GM19099 (cell line): ENCODE results near the gene STOML1.

ENCODE experiments used
- POLR2A ChIP-seq: IDR thresholded peaks from 3 replicates; pipeline ENCODE4 v1.6.1; 2011; ENCODE audit warnings: low read depth; ENCODE audit not compliant: insufficient read length; ENCODE audit errors: extremely low read depth

Gene STOML1

DNA sequence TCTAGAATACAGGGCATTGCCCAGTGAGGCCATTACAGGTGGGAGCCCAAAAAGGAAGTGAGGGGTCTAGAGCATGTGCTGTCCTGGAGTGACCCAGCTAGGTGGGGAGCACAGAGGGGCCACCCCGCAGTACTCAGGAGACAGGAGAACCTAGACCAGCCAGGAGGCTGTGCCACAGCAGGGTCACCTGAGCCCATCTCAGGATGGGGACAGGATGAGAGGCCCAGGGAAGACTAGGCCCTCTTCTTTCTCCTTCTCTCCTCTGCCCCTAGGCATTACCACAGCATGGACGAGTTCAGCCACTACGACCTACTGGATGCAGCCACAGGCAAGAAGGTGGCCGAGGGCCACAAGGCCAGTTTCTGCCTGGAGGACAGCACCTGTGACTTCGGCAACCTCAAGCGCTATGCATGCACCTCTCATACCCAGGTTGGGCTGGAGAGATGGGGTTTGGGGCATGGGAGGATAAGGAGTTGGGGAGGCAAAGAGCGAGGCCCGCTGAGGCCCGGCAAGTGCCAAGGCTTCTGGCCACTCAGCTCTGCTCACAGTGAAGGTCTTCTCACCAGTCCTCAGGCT is 45.2 kb downstream of the STOML1 start:
- no peak for TF ChIP-seq POLR2A

DNA sequence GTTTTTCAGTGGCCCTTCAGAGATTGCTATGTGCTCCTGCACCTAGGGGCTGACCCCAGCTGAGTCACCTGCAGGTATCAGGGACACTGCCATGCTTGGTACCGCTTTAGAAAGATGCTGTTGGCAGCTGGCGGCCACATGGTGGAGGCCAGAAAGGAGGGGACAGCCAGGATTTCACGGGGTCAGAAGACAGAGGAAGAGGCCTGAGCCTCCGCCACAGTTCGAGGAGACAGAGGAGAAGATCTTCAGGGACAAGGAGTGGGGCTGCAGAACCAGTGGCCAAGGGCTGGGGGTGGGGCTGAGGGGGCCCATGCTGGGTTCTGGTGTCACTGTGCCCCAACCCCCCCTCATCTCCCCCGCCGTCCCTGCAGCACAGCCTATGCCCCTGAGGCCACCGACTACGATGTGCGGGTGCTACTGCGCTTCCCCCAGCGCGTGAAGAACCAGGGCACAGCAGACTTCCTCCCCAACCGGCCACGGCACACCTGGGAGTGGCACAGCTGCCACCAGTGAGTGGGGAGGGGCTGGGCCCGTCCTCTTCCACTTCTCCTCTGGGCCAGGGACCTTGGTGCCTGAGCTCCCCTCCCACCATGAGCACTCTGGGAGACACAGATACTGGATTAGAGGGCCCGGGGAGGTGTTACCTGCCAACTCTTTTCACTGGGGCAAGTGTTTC is 45.9 kb downstream of the STOML1 start:
- no peak for TF ChIP-seq POLR2A

GRCh38 chr15:73945130-73945508 is 47.0 kb downstream of the STOML1 start:
- TF ChIP-seq POLR2A, result no peak

DNA sequence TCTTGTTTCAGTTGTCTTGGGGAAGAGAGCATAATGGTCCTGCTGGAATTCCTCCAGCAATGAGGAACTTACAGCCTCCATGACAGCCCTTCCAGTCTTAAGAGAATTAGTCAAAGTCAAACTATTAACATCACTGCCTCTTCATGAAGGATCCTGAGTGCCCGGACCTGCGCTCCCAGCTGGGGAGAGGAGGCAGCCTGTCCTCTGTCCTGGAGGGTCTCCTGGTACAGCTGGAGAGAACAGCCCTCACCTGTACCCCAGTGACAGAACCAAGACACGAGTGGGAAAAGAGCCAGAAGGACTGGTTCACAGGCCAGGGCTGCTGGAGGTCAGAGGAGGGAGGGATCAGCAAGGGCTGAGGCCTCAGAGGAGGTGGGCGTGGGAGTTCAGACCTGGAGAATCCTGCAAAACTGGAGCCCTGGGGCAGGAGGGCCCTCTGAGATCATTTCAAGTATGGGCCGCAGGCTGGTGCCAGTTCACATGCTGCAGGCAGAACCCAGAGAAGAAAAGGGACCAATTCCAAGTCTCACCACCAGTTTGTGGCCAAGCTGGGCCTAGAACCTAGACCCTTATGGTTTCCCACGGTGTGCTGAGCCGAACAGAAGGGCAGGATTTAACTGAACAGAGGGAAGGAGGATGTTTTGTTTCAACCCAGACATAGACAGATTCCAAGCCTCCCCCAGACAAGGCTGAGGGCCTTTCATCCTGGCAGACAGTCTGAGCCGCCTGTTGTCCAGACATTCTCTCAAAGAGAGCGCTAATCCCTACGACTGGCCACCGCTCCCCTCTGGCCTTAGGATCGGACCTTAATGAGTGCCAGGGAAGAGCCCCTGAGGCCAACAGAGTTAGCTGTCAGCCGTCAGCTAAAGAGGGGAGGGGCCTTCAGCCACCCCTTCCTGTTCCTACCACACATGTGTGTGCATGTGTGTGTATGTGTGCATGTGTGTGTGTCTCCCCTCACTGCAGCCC is 47.6 kb downstream of the STOML1 start:
- no peak for TF ChIP-seq POLR2A

DNA sequence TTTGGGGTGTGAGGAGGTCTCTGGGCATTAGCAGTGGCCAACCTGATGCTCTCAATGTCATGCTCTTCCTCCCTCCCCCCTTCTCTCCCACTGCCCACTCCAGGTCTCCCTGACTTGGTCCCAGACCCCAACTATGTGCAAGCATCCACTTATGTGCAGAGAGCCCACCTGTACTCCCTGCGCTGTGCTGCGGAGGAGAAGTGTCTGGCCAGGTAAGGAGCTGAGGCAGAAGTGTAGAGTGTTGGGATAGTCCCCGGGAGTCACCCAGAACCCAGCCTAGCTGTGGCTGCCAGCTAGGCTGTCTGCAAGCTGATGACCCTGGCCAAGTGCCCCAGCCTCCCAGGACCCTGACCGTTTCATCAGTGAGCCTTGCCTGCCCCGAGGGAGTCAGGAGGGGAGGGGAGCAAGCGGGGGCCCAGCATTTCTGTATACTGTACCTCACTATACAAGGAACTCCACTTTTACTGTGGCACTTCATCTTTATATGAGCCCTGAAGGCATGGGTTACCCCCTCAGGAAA is 49.3 kb downstream of the STOML1 start:
- no peak for TF ChIP-seq POLR2A

GRCh38 chr15:73941871-73942635 is 50.0 kb downstream of the STOML1 start:
- TF ChIP-seq POLR2A, result no peak

DNA sequence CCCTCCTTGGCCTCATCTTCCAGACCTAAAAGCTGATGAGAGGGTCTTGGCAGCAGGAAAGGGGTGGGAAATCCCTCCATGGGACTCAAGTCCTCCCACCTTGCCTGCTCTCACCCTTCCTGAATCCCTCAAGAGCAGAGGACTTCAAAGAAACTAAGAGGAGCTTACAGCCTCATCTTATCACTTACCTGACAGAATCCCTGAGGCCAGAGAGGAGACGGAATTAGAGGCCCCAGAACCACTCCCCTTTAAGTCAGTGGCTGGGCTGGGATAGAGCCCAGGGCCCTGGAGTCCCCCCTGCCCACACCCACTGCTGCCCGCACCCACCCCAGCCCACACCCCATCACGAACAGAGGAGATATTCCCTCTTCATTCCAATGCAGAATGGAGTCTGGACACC is 50.6 kb downstream of the STOML1 start:
- no peak for TF ChIP-seq POLR2A

GRCh38 chr15:73941044-73941443 is 51.1 kb downstream of the STOML1 start:
- TF ChIP-seq POLR2A, result no peak

DNA sequence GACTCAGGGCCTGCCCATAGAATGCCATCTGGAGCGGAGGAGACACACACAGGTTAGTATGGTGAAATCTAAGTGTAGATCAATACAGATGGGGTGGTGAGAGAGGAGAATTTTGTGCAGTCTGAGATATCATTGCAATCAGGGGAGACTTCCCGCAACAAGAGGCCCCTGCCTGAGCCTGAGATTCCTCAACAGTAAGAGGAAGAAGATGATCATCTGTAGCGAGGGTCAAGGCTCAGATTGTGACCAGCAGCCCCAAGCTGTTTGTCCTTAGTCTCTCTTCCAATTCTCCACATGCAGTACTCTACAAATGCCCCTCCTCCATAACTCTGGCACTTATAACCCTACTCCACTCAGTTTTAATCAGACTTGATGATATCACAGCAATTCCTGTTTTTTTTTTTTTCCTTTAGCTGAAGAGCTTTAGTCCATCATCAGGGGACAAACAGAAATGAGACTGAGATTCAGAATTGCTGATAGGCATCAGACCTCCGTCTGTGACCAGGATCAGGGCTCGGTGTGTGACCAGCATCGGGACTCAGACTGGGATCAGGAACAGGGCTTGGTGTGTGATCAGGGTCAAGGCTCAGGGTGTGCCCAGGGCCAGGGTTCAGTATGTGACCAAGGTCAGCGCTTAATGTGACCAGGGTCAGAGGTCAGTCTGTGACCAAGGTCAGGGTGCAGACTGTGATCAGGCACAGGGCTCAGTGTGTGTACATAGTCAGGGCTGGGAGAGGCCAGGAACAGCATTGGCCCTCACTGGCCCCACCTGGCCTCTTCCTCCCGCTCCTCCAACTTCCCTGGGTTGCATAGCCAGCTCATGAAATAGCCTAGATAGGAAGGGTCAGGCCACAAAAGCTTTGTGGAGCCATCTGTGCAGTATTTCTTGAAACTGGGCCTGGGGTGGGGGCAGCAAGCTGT is 51.8 kb downstream of the STOML1 start:
- TF ChIP-seq POLR2A, result no peak

DNA sequence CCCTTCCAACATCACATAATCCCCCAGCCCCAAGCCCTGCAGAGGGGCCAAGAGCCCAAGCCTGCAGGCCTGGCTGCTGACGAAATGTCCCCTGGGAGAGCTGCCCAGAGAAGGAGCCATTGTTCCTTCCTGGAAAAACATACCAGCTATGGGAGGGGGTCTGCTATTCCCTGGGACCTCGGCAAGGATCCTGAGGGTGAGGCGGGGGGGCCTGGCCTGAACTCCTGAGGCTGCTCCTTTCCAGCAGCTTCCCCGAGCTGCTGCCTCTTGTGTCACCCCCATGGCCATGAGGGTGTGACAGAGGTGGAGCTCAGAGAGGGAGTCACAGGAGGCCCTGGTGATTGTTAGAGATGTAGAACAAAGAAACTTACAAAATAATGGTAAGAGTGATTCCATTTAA is 53.0 kb downstream of the STOML1 start:
- TF ChIP-seq POLR2A, result no peak

DNA sequence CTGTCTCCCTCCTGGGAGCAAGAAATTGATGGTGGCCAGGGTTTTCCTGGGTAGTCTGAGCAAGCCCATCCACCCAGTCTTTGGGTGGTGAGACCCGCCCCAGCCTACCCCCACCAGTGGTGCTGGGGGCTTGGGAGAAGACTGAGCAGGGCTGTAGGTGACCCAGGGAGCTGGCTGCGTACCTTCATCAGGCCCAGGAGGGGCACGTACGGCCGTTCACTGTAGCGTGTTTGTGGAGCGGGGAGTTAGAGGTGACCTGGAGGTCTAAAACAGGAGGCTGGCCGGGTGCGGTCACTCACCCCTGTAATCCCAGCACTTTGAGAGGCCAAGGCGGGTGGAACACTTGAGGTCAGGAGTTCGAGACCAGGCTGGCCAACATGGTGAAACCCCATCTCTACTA is 54.4 kb downstream of the STOML1 start:
- TF ChIP-seq POLR2A, result no peak

GRCh38 chr15:73937296-73937695 is 54.8 kb downstream of the STOML1 start:
- no peak for TF ChIP-seq POLR2A

DNA sequence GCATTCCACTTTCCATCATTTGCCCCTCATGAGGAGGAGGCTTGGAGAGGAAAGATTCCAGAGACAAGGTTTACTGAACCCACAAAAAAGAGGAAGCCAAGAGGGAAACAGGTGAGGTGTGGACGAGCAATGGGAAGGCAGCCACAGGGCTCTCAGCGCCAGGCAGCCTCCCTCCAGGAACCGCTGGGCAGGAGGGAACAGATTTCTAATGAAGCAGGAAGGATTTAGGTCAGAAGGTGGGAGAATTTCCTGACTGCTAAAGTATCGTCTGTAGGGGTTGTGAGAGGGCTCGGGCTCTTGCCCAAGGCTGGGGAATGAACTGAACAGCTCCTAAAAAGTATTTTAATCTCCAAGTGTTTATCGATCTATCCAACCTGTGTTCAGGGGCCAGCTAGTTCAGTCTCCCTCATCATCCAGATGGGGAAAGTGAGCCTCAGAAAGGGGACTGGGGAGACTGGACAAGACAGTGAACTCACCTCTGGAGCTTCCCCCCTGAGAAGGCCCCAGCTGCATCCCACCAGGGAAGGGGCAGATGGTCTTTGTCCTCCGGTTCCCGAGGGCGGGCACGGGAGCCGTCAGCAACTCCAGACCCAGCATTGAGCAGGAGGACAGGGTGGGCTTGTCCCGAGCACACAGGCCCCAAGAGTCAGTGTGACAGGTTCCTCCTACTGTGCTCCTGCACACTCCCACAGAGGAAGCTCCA is 55.4 kb downstream of the STOML1 start:
- no peak for TF ChIP-seq POLR2A

DNA sequence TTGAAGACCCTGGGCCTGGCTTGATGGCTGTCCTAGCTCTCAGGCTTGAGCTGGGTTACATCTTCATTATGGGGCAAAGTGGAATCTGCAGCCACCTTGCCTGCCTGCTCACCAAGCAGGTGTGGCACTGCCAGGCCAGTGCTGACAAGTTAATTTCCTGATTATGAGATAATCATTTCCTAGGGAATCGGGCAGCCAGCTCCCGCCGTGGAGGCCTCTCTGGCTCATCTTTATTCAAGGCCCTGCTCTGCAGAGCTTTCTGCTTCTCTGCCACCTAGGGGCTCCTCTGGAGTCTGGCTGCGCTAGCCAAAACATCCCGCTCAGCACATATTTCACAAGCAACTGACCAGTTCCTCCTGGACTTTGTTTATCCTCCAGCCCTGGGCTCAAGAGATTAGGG is 55.9 kb downstream of the STOML1 start:
- no peak for TF ChIP-seq POLR2A

DNA sequence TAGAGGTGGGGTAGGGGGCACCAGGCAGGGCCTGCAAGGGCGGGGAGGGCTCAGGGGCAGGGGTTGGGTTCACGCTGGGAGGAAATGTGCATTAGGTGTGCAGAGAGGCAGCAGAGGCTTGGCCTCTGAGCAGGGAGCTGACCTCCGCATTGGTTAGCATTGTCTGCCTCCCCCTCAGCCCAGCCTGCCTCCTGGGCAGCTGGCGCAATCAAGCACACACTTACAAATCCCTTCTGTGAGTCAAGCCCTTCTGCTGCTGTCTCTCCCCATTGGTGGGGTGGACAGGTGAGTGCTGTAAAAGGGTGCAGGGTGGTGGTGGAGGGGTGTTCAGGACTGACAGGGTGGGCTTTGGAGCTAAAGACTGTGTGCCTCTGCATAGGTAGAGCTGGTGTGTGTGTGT is 56.5 kb downstream of the STOML1 start:
- TF ChIP-seq POLR2A, result no peak
